Measurements from ENCODE around the gene MAD2L1BP.
"Not testable (repeated sequence)": the region's sequence is repeated elsewhere in the genome, so short reads cannot be mapped to it uniquely, and the experiment has no call there.

MAD2L1BP gene

GRCh38 chr6:43627008-43627825 lies 8.4 kb upstream of the MAD2L1BP start:
- DNase-seq (ENCODE audit: low spot score): peak; percentile 94

GRCh38 chr6:43628393-43629103 lies 7.1 kb upstream of the MAD2L1BP start:
- peak; percentile 33 for DNase-seq (ENCODE audit: low spot score)

- peak; percentile 97 for DNase-seq (ENCODE audit: low spot score)
These were observed 6.5 kb upstream of the MAD2L1BP start, which contains the start of gene GTPBP2 for GRCh38 chr6:43629104-43629504. TSS of gene GTPBP2 (minus strand) at chr6:43629264. CDS start at chr6:43629162, 102 bp downstream.

- peak; percentile 99 for DNase-seq (ENCODE audit: low spot score)
These were observed 5.9 kb upstream of the MAD2L1BP start for GRCh38 chr6:43629505-43630300.

GRCh38 chr6:43630980-43631619 lies 4.5 kb upstream of the MAD2L1BP start:
- no peak for DNase-seq (ENCODE audit: low spot score)

GRCh38 chr6:43633002-43633401 lies 2.6 kb upstream of the MAD2L1BP start:
- DNase-seq (ENCODE audit: low spot score): not testable (repeated sequence)

- DNase-seq (ENCODE audit: low spot score): no peak
These were observed 837 bp upstream of the MAD2L1BP start for GRCh38 chr6:43634702-43635303.

GRCh38 chr6:43636308-43636659 lies 644 bp downstream of the MAD2L1BP start:
- DNase-seq (ENCODE audit: low spot score): peak; percentile 12

GRCh38 chr6:43639984-43640800 lies 4.6 kb downstream of the MAD2L1BP start:
- no peak for DNase-seq (ENCODE audit: low spot score)

- DNase-seq (ENCODE audit: low spot score): peak; percentile 73
These were observed 9.4 kb downstream of the MAD2L1BP start, which contains the start of gene RSPH9 for GRCh38 chr6:43644940-43645612. TSS of gene RSPH9 (plus strand) at chr6:43645036. CDS start at chr6:43645099, 63 bp downstream.

- DNase-seq (ENCODE audit: low spot score): no peak
These were observed 9.9 kb downstream of the MAD2L1BP start for GRCh38 chr6:43645613-43645964.

- DNase-seq (ENCODE audit: low spot score): no peak
These were observed 12.0 kb downstream of the MAD2L1BP start for GRCh38 chr6:43647613-43648012.

GRCh38 chr6:43648248-43648647 lies 12.6 kb downstream of the MAD2L1BP start:
- DNase-seq (ENCODE audit: low spot score): no peak

GRCh38 chr6:43652822-43653221 lies 17.2 kb downstream of the MAD2L1BP start:
- not testable (repeated sequence) for DNase-seq (ENCODE audit: low spot score)

GRCh38 chr6:43657221-43657802 lies 21.7 kb downstream of the MAD2L1BP start:
- no peak for DNase-seq (ENCODE audit: low spot score)

- DNase-seq (ENCODE audit: low spot score): no peak
These were observed 22.5 kb downstream of the MAD2L1BP start for GRCh38 chr6:43658161-43658560.

- DNase-seq (ENCODE audit: low spot score): not testable (repeated sequence)
These were observed 27.3 kb downstream of the MAD2L1BP start for GRCh38 chr6:43662948-43663347.

- DNase-seq (ENCODE audit: low spot score): peak; percentile 25
These were observed 29.7 kb downstream of the MAD2L1BP start for GRCh38 chr6:43665376-43665775.

GRCh38 chr6:43666196-43666920 lies 30.7 kb downstream of the MAD2L1BP start:
- DNase-seq (ENCODE audit: low spot score): no peak
